NCI-H146 (cell line): Measurements from ENCODE around the gene NDUFAB1.
"Not testable (repeated sequence)": the region's sequence is repeated elsewhere in the genome, so short reads cannot be mapped to it uniquely, and the experiment has no call there.

Source experiments
- DNase-seq: peaks from one replicate; lab custom pipeline; 2025; lab: John Stamatoyannopoulos, UW

The NDUFAB1 gene

GRCh38 chr16:23584186-23585076 is 11.7 kb downstream of the NDUFAB1 start:
- DNase-seq, result no peak

DNA sequence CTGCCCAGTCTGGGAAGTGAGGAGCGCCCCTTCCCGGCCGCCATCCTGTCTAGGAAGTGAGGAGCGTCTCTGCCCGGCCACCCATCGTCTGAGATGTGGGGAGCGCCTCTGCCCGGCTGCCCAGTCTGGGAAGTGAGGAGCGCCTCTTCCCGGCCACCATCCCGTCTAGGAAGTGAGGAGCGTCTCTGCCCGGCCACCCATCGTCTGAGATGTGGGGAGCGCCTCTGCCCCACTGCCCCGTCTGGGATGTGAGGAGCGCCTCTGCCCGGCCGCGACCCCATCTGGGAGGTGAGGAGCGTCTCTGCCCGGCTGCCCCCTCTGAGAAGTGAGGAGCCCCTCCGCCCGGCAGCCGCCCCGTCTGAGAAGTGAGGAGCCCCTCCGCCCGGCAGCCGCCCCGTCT is 12.8 kb downstream of the NDUFAB1 start:
- DNase-seq, result not testable (repeated sequence)

GRCh38 chr16:23581764-23582163 is 14.4 kb downstream of the NDUFAB1 start:
- DNase-seq, result no peak

DNA sequence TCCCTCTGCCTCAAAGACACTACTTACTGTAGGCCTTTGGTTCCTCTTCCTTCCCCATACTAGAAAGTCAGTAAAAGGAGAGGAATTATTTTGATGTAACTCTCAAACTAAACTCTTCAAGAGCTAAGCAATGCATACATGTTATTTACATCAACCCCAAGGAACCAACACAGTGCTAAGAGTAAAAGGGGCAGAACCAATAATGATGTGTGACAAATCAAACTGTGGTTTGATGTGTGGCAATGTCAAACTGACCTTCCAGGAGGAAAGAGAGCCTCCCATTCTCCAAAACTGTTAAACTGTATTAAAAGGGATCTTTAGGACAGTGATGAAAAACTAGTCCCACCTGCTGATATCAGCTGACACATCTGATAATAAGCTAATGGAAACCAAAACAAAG is 15.7 kb downstream of the NDUFAB1 start:
- DNase-seq, result no peak

- no peak for DNase-seq
These were observed 16.7 kb downstream of the NDUFAB1 start for GRCh38 chr16:23579371-23579770.

GRCh38 chr16:23578101-23578830 is 17.9 kb downstream of the NDUFAB1 start:
- no peak for DNase-seq

GRCh38 chr16:23577493-23577892 is 18.6 kb downstream of the NDUFAB1 start:
- DNase-seq, result no peak

GRCh38 chr16:23575834-23576233 is 20.3 kb downstream of the NDUFAB1 start:
- DNase-seq, result no peak

GRCh38 chr16:23573817-23574216 is 22.3 kb downstream of the NDUFAB1 start:
- no peak for DNase-seq

DNA sequence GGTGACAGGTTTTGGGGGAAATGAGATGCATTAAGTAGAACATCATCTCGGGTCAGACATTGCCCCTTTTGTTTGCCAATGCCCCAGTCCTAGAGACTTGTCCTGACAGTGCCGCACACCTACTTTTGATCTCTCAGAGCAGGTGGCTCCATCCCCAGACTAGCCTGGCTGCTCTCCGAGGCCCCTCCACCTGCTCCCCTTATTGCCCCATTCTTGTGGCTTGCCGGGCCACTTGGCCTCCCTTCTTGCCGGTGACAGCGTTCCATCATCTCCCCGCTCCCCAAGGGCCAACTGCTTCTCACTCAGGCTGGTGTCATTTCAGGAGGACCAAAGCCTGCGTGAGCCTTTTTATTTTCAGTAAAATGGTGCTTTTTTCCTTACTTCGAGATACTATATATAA is 23.7 kb downstream of the NDUFAB1 start:
- no peak for DNase-seq

DNA sequence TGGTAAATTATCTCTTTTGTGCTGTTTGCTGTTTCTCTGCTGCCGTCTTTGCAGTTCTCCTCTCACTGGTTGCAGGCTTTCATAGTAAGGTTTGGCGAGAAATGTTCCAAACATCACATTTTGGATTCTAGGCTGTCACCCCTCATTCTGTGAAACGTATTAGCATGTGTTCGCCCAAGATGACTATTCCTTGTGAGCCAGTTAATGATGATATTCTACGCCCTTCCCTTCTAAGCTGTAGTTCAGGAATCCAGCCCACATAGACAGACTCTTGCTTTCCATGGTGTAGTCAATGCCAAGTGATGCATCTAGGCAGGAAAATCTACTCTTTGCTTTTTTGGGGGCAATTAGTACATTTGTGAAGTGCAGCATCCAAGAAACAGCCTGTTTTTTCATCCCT is 24.2 kb downstream of the NDUFAB1 start:
- DNase-seq, result no peak

DNA sequence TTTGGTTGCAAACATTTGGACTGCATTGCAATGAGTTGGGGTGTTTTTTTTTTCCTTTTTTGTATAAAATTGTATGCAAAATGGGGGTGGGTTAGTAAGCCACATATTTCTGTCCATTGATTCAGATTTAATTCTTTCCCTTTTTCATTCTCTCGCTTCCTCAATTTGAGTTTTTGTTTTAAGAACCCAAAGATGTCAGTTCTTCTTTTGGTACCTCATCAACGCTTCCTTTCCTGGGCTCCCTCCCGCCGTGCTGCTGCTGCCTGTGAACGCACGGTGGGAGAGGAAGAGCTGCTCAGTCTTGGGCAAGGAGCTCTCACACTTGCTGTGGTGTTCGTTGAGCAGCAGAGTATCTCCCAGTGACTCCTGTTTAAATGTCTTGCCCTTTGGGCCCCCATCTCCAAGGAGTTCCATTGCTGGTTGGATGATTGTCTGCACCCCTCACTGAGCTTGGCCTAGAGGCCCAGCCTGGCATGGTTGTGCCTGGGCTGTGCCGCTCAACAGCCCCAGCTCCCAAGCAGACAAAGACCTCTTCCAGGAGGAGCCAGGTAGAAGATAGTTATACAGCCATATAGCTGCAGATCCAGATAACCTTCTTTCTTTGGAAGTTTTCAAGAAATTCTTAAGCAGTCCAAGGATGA is 25.0 kb downstream of the NDUFAB1 start:
- DNase-seq, result no peak

GRCh38 chr16:23567602-23568001 is 28.5 kb downstream of the NDUFAB1 start:
- no peak for DNase-seq

DNA sequence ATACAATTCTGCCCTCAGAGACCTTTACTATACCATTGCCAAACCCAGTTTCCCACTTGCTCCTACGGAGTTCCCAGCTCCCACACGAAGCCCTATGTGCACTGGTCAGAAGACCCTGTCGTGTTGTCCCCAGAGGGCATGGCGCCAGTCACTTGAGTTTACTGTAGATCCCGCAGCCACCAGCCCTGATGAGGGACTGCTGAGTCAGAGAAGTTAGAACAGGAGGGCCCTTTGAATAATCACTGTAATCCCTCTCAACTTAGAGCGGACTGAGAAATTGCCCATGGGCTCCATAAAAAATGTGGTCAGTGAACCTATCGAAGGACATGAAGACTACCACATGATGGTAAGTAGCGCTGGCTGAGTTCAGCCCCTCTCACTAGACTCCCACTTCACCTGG is 29.4 kb downstream of the NDUFAB1 start:
- DNase-seq, result no peak

GRCh38 chr16:23564575-23565363 is 31.3 kb downstream of the NDUFAB1 start:
- DNase-seq, result no peak

DNA sequence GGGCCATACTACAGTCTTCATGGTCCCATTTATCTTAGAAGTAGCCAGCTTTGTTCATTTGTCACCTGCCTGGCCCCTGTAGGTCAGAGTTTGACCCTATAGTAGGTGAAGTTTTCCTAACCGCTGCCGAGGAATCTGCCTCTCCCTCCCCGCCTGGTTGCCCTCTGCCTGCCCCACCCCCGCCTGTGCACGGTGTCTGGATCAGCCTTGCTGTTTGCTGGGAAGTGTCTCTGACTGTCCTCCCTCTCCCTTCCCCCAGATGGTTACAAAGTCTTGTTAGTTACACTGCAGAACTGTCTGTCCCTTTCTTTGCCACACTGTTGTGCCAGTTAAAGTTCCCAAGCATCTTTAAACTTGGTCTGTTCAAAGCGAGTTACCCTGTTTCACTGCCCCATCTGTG is 32.9 kb downstream of the NDUFAB1 start:
- no peak for DNase-seq

GRCh38 chr16:23562505-23562904 is 33.6 kb downstream of the NDUFAB1 start:
- no peak for DNase-seq

DNA sequence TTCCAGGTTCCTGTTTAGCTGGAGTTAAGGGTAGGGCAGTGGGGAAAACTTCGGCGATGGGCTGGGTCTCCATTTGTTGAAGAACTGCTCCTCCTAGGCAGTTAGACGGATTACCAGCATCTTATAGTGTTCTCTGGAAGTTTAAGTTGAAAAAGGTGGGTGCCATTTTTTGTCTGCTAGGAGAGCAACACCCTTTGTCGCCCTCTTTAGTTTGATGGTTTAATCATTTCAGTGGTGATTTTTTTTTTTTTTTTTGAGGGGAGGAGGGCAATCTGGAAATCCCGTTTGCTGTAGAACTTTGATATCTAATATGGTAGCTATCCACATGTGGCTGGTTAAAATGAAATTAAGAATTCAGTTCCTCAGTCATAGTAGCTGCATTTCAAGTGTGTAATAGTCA is 34.5 kb downstream of the NDUFAB1 start:
- no peak for DNase-seq

DNA sequence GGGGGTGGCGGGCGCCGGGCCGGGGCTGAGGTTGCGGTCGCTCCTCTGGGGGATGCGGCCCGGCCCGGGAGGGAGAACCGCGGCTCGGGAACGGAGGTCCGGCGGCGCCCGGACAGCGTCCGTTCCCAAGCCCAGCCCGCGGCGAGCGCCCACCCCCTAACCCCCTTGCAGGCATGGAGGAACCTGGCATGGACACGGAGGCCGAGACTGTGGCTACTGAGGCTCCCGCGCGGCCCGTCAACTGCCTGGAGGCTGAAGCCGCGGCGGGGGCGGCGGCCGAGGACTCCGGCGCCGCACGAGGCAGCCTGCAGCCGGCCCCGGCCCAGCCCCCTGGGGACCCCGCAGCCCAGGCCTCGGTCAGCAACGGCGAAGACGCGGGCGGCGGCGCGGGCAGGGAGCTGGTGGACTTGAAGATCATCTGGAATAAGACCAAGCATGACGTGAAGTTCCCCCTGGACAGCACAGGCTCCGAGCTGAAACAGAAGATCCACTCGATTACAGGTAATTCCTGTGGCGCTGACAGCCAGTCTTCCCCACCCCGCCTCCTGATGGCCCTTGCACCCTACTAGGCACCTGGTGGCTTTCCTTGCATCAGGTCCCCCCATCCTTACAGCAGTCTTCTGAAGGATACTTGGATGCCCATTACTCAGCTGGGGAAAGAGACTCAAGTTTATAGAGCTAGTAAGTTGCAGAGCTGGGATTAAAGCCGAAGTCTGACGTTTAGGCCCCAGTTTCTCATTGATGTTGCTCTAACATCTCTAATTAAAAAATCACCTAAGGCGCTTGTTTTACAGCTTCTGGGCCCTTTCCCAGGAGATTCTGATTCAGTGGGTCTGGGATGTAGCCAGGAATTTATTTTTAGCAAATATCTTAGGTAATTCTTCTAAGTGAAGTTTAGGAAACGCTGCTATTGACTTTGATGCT is 38.1 kb downstream of the NDUFAB1 start:
- peak; percentile 36 for DNase-seq

- peak; percentile 99 for DNase-seq
These were observed 39.0 kb downstream of the NDUFAB1 start, which contains the start of the genes EARS2 and UBFD1 for GRCh38 chr16:23556881-23557778. EARS2 (minus strand) TSS chr16:23557350; CDS start chr16:23557343, 7 bp downstream. UBFD1 (plus strand) TSS chr16:23557727; CDS start chr16:23557743, 16 bp downstream.
